ENCODE results near the gene ZNF775. TPM values are rescaled to one million over a fixed set of nuclear protein-coding genes. Genes with fewer than 3 reads are reported as not detected.

The ZNF775 gene
- total and polyA plus RNA-seq, 8 donors, result 4.0 to 11.7 (median 5.8) TPM

GRCh38 chr7:150359622-150360362, 19.3 kb upstream of the ZNF775 start:
- no peak for TF ChIP-seq CTCF (IDR thresholded peaks at IDR 0.05)
- intact Hi-C loops (cut with DNase I), result loop anchor here in 1 of 2 donors (10.0 kb wide), 1 partner anchor 65 kb away; no protein-coding TSS in a partner anchor
- no peak for ATAC-seq

GRCh38 chr7:150360363-150361058, 18.6 kb upstream of the ZNF775 start:
- H3K27ac ChIP-seq, result no peak overlapping the region
- H3K36me3 ChIP-seq, result no peaks in the 10 kb centered on the region
- DNase-seq, result no peak
- TF ChIP-seq CTCF (IDR thresholded peaks at IDR 0.05), result no peak
- H3K4me1 ChIP-seq, result peaks cover 0 to 12% of the 10 kb centered on the region in 2 donors
- intact Hi-C loops (cut with DNase I), result no loop called here
- H3K9me3 ChIP-seq, result no peaks in the 10 kb centered on the region
- ATAC-seq, result no peak
- H3K27me3 ChIP-seq, result no peaks in the 10 kb centered on the region
- H3K4me3 ChIP-seq, result no peak overlapping the region

More at GRCh38 chr7:150359622-150360362, 19.3 kb upstream of the ZNF775 start:
- Histone ChIP-seq H3K27ac (no peak overlapping the region), H3K4me3 (no peak overlapping the region), H3K9me3 (no peaks in the 10 kb centered on the region), H3K36me3 (no peaks in the 10 kb centered on the region), H3K4me1 (peaks cover 0 to 12% of the 10 kb centered on the region in 2 donors), H3K27me3 (no peaks in the 10 kb centered on the region)
- DNase-seq, result no peak

GRCh38 chr7:150361402-150361801, 17.7 kb upstream of the ZNF775 start:
- Histone ChIP-seq H3K9me3 (no peaks in the 10 kb centered on the region), H3K36me3 (no peaks in the 10 kb centered on the region), H3K27me3 (no peaks in the 10 kb centered on the region), H3K27ac (no peak overlapping the region), H3K4me1 (peaks cover 0 to 12% of the 10 kb centered on the region in 2 donors), H3K4me3 (no peak overlapping the region)
- no peak for DNase-seq
- ATAC-seq, result no peak
- intact Hi-C loops (cut with DNase I), result no loop called here
- TF ChIP-seq CTCF (IDR thresholded peaks at IDR 0.05), result no peak

GRCh38 chr7:150361807-150362621, 17.1 kb upstream of the ZNF775 start:
- DNase-seq, result no peak
- Histone ChIP-seq H3K4me3 (no peak overlapping the region), H3K36me3 (no peaks in the 10 kb centered on the region), H3K9me3 (no peaks in the 10 kb centered on the region), H3K4me1 (peaks cover 0 to 12% of the 10 kb centered on the region in 2 donors), H3K27me3 (no peaks in the 10 kb centered on the region), H3K27ac (no peak overlapping the region)
- peak; percentile 51 for ATAC-seq
- no peak for TF ChIP-seq CTCF (IDR thresholded peaks at IDR 0.05)
- intact Hi-C loops (cut with DNase I), result no loop called here
